SU-DHL-6 (cell line): ENCODE measurements around the gene SMAD6.

Experiments
- H2AFZ ChIP-seq: fragments of 200-600 bp; sonication (generic); 2 replicates; pipeline ENCODE4 v1.6.1; 2014; ENCODE audit warnings: low read depth, mild to moderate bottlenecking, moderate library complexity, mixed read lengths, antibody characterized with exemption, low read length; ENCODE audit not compliant: severe bottlenecking
- H3F3A ChIP-seq: fragments of 200-600 bp; shearing (Covaris generic); 2 replicates; pipeline ENCODE4 v1.6.0; 2016; ENCODE audit warnings: antibody characterized with exemption, mild to moderate bottlenecking; ENCODE audit not compliant: insufficient read depth
- H3K27ac ChIP-seq: fragments of 200-600 bp; sonication (generic); 2 replicates; pipeline ENCODE4 v1.5.1; 2016; ENCODE audit warnings: low read depth, mild to moderate bottlenecking, low read length, moderate library complexity, mixed read lengths
- H3K27me3 ChIP-seq: fragments of 200-600 bp; sonication (generic), shearing (Covaris generic); 2 replicates; pipeline ENCODE4 v1.6.0; 2014; ENCODE audit warnings: mild to moderate bottlenecking, low read length
- H3K36me3 ChIP-seq: fragments of 200-600 bp; sonication (generic); 2 replicates; pipeline ENCODE4 v1.6.1; 2014; ENCODE audit warnings: mild to moderate bottlenecking, low read length, mixed read lengths
- H3K4me2 ChIP-seq: fragments of 300-600, 200-600 bp; shearing (Covaris generic), sonication (generic); 2 replicates; pipeline ENCODE4 v1.6.0; 2014; ENCODE audit warnings: low read length, low read depth, mild to moderate bottlenecking; ENCODE audit not compliant: poor library complexity, severe bottlenecking
- H3K4me3 ChIP-seq: fragments of 200-600 bp; sonication (generic); 2 replicates; pipeline ENCODE4 v1.5.1; 2014; ENCODE audit warnings: antibody characterized with exemption, low read length, mild to moderate bottlenecking, mixed read lengths; ENCODE audit not compliant: insufficient read depth, poor library complexity, severe bottlenecking
- H3K79me2 ChIP-seq: fragments of 200-600 bp; sonication (generic); 2 replicates; pipeline ENCODE4 v1.6.1; 2014; ENCODE audit warnings: mild to moderate bottlenecking, low read length, moderate library complexity; ENCODE audit not compliant: insufficient read depth
- H3K9ac ChIP-seq: fragments of 200-600 bp; sonication (generic); 2 replicates; pipeline ENCODE4 v1.7.0; 2014; ENCODE audit warnings: mild to moderate bottlenecking, low read length
- H3K9me2 ChIP-seq: fragments of 200-600 bp; sonication (generic); replicated peaks from 2 replicates; pipeline ENCODE4 v1.6.1; 2014; ENCODE audit warnings: low read length; ENCODE audit not compliant: insufficient read depth
- H3K9me3 ChIP-seq: fragments of 200-600 bp; sonication (generic); 2 replicates; pipeline ENCODE4 v1.6.1; 2014; ENCODE audit warnings: low read length, mixed read lengths; ENCODE audit not compliant: insufficient read depth
- H4K20me1 ChIP-seq: fragments of 200-600 bp; sonication (generic); 2 replicates; pipeline ENCODE4 v1.6.1; 2014; ENCODE audit warnings: low read depth, mild to moderate bottlenecking, antibody characterized with exemption, low read length, moderate library complexity, mixed read lengths
- CTCF ChIP-seq: fragments of 200-600 bp; sonication (generic); IDR thresholded peaks from one replicate; pipeline ENCODE4 v1.5.1; 2017; ENCODE audit warnings: antibody characterized with exemption, mild to moderate bottlenecking, low read length, moderate library complexity; ENCODE audit not compliant: insufficient read depth, poor library complexity, severe bottlenecking
- EZH2phosphoT487 ChIP-seq: fragments of 200-600 bp; sonication (generic), shearing (Covaris generic); conservative IDR thresholded peaks from 2 replicates; pipeline ENCODE4 v1.6.1; 2018; ENCODE audit warnings: mild to moderate bottlenecking, antibody characterized with exemption, low read length, moderate library complexity, mixed read lengths

Gene SMAD6

GRCh38 chr15:66707310-66708082 lies 5.5 kb downstream of the SMAD6 start:
- Histone ChIP-seq H2AFZ (no peak overlapping the region), H3K36me3 (no peaks in the 10 kb centered on the region), H3K4me2 (no peak overlapping the region), H3F3A (no peaks in the 10 kb centered on the region), H3K27me3 (no peaks in the 10 kb centered on the region), H4K20me1 (no peaks in the 10 kb centered on the region), H3K9me3 (no peaks in the 10 kb centered on the region), H3K27ac (no peak overlapping the region), H3K4me3 (no peak overlapping the region), H3K79me2 (no peaks in the 10 kb centered on the region), H3K9ac (no peak overlapping the region), H3K9me2 (no peaks in the 10 kb centered on the region)
- TF ChIP-seq CTCF, result no peak
- no peak for TF ChIP-seq EZH2phosphoT487

GRCh38 chr15:66708389-66708788 lies 6.4 kb downstream of the SMAD6 start:
- H3K9me2 ChIP-seq, result no peaks in the 10 kb centered on the region
- H3K79me2 ChIP-seq, result no peaks in the 10 kb centered on the region
- no peak overlapping the region for H3K4me3 ChIP-seq
- H4K20me1 ChIP-seq, result no peaks in the 10 kb centered on the region
- no peak overlapping the region for H3K27ac ChIP-seq
- H3F3A ChIP-seq, result no peaks in the 10 kb centered on the region
- TF ChIP-seq CTCF (no peak), EZH2phosphoT487 (no peak)
- H3K36me3 ChIP-seq, result no peaks in the 10 kb centered on the region
- no peak overlapping the region for H3K4me2 ChIP-seq
- no peaks in the 10 kb centered on the region for H3K27me3 ChIP-seq
- H3K9ac ChIP-seq, result no peak overlapping the region
- H2AFZ ChIP-seq, result no peak overlapping the region
- no peaks in the 10 kb centered on the region for H3K9me3 ChIP-seq

GRCh38 chr15:66709884-66710283 lies 7.8 kb downstream of the SMAD6 start:
- TF ChIP-seq EZH2phosphoT487, result no peak
- no peak for TF ChIP-seq CTCF
- Histone ChIP-seq H3F3A (no peaks in the 10 kb centered on the region), H3K4me3 (no peak overlapping the region), H3K27ac (no peak overlapping the region), H4K20me1 (no peaks in the 10 kb centered on the region), H3K4me2 (no peak overlapping the region), H3K27me3 (no peaks in the 10 kb centered on the region), H3K9me3 (no peaks in the 10 kb centered on the region), H3K36me3 (no peaks in the 10 kb centered on the region), H3K9ac (no peak overlapping the region), H3K79me2 (no peaks in the 10 kb centered on the region), H3K9me2 (no peaks in the 10 kb centered on the region), H2AFZ (no peak overlapping the region)
